Smooth muscle cell (in vitro differentiated cells): Measurements from ENCODE around the gene COMP. TPM values are rescaled to one million over a fixed set of nuclear protein-coding genes. Genes with fewer than 3 reads are reported as not detected.
A peak's percentile ranks its signal among the peaks of the same experiment; 100 is the strongest.
"Not testable (repeated sequence)": the region's sequence is repeated elsewhere in the genome, so short reads cannot be mapped to it uniquely, and the experiment has no call there.

Experiments
- DNase-seq: peaks from one replicate; lab custom pipeline; 2025; ENCODE audit not compliant: unreplicated experiment; lab: John Stamatoyannopoulos, UW
- H2AFZ ChIP-seq: fragments of 200-600 bp; sonication (generic); 2 replicates; pipeline ENCODE4 v1.6.0; 2016; ENCODE audit warnings: antibody characterized with exemption, low read depth, mild to moderate bottlenecking
- H3F3A ChIP-seq: fragments of 200-600 bp; sonication (generic); 2 replicates; pipeline ENCODE4 v1.6.0; 2017; ENCODE audit warnings: antibody characterized with exemption, low read depth
- H3K27ac ChIP-seq: fragments of 200-600 bp; sonication (generic); 2 replicates; pipeline ENCODE4 v1.5.1; 2016; ENCODE audit warnings: low read depth, mild to moderate bottlenecking
- H3K27me3 ChIP-seq: fragments of 200-600 bp; sonication (generic); 2 replicates; pipeline ENCODE4 v1.6.1; 2016; ENCODE audit warnings: low read depth, mild to moderate bottlenecking
- H3K36me3 ChIP-seq: fragments of 200-600 bp; sonication (generic); 2 replicates; pipeline ENCODE4 v1.5.1; 2016; ENCODE audit warnings: low read depth
- H3K4me1 ChIP-seq: fragments of 200-600 bp; sonication (generic); 2 replicates; pipeline ENCODE4 v1.5.1; 2016; ENCODE audit warnings: low read depth
- H3K4me2 ChIP-seq: fragments of 200-600 bp; sonication (generic); 2 replicates; pipeline ENCODE4 v1.6.0; 2016; ENCODE audit warnings: mild to moderate bottlenecking
- H3K4me3 ChIP-seq: fragments of 200-600 bp; sonication (generic); 2 replicates; pipeline ENCODE4 v1.5.1; 2016; ENCODE audit warnings: mild to moderate bottlenecking
- H3K79me2 ChIP-seq: fragments of 200-600 bp; sonication (generic); 2 replicates; pipeline ENCODE4 v1.6.0; 2016; ENCODE audit warnings: low read depth, mild to moderate bottlenecking
- H3K9ac ChIP-seq: fragments of 200-600 bp; sonication (generic); 2 replicates; pipeline ENCODE4 v1.6.0; 2016; ENCODE audit warnings: low read depth
- H3K9me3 ChIP-seq: fragments of 200-600 bp; sonication (generic); replicated peaks from 2 replicates; pipeline ENCODE4 v1.5.1; 2016; ENCODE audit warnings: low read depth
- H4K20me1 ChIP-seq: fragments of 200-600 bp; sonication (generic); 2 replicates; pipeline ENCODE4 v1.6.0; 2016; ENCODE audit warnings: low read depth
- WGBS: methylation state at CpG from one replicate; pipeline ENCODE4 v1.1.7; 2016; ENCODE audit warnings: low lambda C conversion rate; 5-methylcytosine and 5-hydroxymethylcytosine counted together
- polyA plus RNA-seq: library from polyadenylated mRNA; unstranded; fragments of >200 nt; fragmentation: Nextera tagmentation; extraction: Ambion mirVana; gene quantifications from 2 replicates; pipeline ENCODE4 v1.2.1, GENCODE V29; 2016
- total RNA-seq: library from RNA; depleted of rRNA; stranded (reverse); fragments of >200 nt; gene quantifications from 2 replicates; pipeline ENCODE4 v1.2.3, GENCODE V29; 2014
- TF ChIP-seq, protein P1 (sequence below): fragments of 200-600 bp; sonication (generic); IDR thresholded peaks from 2 replicates; pipeline ENCODE4 v1.5.1; 2017; ENCODE audit warnings: borderline replicate concordance, mild to moderate bottlenecking, antibody characterized with exemption; ENCODE audit not compliant: insufficient read depth, poor library complexity, severe bottlenecking

Gene COMP
- total and polyA plus RNA-seq, 2 experiments from 2014 or later, result 196 to 901 TPM

DNA sequence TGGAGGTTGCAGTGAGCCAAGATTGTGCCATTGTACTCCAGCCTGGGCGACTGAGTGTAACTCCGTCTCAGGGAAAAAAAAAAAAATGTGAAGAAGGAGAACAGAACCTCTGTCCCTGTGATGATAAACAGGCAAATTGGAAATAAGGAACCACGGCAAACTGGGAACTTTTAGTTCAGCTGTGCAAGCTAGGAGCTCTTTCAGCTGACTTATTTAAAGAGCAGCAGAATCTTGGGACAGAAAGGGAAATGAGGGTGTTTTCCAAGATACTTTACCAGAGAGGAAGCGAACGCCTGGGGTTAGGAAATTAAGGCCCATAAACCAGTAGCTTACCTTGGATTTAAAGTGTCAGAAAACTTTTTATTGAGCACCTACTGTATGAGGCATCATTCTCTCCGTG is 37.7 kb upstream of the COMP start:
- WGBS, result 72% methylated on average over 6 of the region's 6 CpGs
- no peaks in the 10 kb centered on the region for H3K27me3 ChIP-seq
- TF ChIP-seq, protein P1, sequence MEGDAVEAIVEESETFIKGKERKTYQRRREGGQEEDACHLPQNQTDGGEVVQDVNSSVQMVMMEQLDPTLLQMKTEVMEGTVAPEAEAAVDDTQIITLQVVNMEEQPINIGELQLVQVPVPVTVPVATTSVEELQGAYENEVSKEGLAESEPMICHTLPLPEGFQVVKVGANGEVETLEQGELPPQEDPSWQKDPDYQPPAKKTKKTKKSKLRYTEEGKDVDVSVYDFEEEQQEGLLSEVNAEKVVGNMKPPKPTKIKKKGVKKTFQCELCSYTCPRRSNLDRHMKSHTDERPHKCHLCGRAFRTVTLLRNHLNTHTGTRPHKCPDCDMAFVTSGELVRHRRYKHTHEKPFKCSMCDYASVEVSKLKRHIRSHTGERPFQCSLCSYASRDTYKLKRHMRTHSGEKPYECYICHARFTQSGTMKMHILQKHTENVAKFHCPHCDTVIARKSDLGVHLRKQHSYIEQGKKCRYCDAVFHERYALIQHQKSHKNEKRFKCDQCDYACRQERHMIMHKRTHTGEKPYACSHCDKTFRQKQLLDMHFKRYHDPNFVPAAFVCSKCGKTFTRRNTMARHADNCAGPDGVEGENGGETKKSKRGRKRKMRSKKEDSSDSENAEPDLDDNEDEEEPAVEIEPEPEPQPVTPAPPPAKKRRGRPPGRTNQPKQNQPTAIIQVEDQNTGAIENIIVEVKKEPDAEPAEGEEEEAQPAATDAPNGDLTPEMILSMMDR, result no peak
- DNase-seq, result no peak
- H4K20me1 ChIP-seq, result peaks cover 15% of the 10 kb centered on the region
- no peak overlapping the region for H3K9ac ChIP-seq
- no peak overlapping the region for H3K27ac ChIP-seq
- H2AFZ ChIP-seq, result no peak overlapping the region
- H3K4me1 ChIP-seq, result peaks cover 8% of the 10 kb centered on the region
- peaks cover 19% of the 10 kb centered on the region for H3K79me2 ChIP-seq
- H3F3A ChIP-seq, result no peaks in the 10 kb centered on the region
- no peaks in the 10 kb centered on the region for H3K9me3 ChIP-seq
- no peaks in the 10 kb centered on the region for H3K36me3 ChIP-seq
- H3K4me2 ChIP-seq, result no peak overlapping the region
- H3K4me3 ChIP-seq, result no peak overlapping the region

DNA sequence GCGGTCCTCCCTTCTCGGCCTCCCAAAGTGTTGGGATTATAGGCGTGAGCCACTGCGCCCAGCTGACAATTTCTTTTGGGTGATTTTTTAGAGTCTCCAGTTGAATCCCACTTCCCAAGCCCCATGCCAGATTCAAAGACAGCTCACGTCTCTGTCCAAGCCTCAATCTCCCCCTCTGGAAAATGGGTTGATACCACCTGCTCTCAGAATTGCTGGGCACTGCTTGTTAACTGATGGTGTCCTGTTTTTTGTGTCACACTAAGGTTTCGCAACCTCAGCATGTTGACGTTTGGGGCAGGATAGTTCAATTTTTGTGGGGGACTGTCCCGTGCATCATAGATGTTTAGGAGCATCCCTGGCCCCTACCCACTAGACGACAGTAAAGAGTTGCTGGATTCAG is 26.5 kb upstream of the COMP start:
- WGBS, result 80% methylated on average over 9 of the region's 9 CpGs
- Histone ChIP-seq H3K27me3 (no peaks in the 10 kb centered on the region), H2AFZ (no peak overlapping the region), H3F3A (peaks cover 5% of the 10 kb centered on the region), H3K4me3 (no peak overlapping the region), H3K9me3 (no peaks in the 10 kb centered on the region), H3K36me3 (no peaks in the 10 kb centered on the region), H3K79me2 (no peaks in the 10 kb centered on the region), H3K4me1 (no peaks in the 10 kb centered on the region), H4K20me1 (no peaks in the 10 kb centered on the region), H3K9ac (no peak overlapping the region), H3K27ac (no peak overlapping the region), H3K4me2 (no peak overlapping the region)
- TF ChIP-seq, protein P1, result no peak
- no peak for DNase-seq

DNA sequence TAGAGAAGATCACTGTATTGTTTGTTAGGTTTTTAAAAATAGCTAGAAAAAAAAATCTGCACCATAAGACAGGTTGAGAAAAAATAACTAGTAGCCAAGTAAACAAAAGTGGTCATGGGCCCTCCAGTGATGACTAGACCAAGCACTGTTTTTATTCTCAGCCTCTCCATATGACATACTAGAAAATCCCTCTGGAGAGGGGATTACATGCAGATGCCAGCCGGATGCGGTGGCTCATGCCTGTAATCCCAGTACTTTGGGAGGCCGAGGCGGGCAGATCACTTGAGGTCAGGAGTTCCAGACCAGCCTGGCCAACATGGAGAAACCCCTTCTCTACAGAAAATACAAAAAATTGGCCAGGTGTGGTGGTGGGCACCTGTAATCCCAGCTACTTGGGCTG is 25.5 kb upstream of the COMP start:
- H4K20me1 ChIP-seq, H3K9me3 ChIP-seq, H2AFZ ChIP-seq, H3K4me2 ChIP-seq, H3K27me3 ChIP-seq, H3F3A ChIP-seq, H3K79me2 ChIP-seq, DNase-seq, H3K4me1 ChIP-seq, H3K4me3 ChIP-seq, H3K36me3 ChIP-seq: not testable (repeated sequence)
- peak overlapping the region; percentile 94 for H3K27ac ChIP-seq
- H3K9ac ChIP-seq, result peak overlapping the region; percentile 73
- WGBS, result 35% methylated on average over 4 of the region's 4 CpGs

DNA sequence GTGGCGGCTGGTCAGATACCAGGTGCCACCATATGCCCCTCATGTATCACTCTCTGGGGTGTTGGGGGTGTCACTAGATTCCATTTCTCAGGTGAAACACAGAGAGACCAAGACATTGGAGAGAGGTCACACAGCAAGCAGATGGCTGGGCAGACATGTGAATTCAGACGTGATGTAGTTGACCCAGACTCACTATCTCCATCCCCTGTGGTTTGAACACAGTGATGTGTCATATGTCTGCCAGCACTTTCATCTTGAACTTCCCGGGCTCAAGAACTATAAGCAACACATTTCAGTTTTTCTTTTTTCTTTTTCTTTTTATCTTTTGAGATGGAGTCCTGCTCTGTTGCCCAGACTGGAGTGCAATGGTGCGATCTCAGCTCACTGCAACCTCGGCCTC is 24.6 kb upstream of the COMP start:
- TF ChIP-seq, protein P1, result no peak
- no peaks in the 10 kb centered on the region for H3K27me3 ChIP-seq
- peak overlapping the region; percentile 73 for H3K9ac ChIP-seq
- peaks cover 5% of the 10 kb centered on the region for H3F3A ChIP-seq
- H3K4me2 ChIP-seq, result peak overlapping the region; percentile 6
- no peak for DNase-seq
- H3K27ac ChIP-seq, result peak overlapping the region; percentile 94
- no peak overlapping the region for H3K4me3 ChIP-seq
- H3K9me3 ChIP-seq, result no peaks in the 10 kb centered on the region
- no peaks in the 10 kb centered on the region for H3K4me1 ChIP-seq
- no peak overlapping the region for H2AFZ ChIP-seq
- H4K20me1 ChIP-seq, result no peaks in the 10 kb centered on the region
- no peaks in the 10 kb centered on the region for H3K36me3 ChIP-seq
- WGBS, result 46% methylated on average over 5 of the region's 5 CpGs
- H3K79me2 ChIP-seq, result no peaks in the 10 kb centered on the region
